Kidney epithelial cell (primary cell): ENCODE data around the gene CEBPB. TPM values are rescaled to one million over a fixed set of nuclear protein-coding genes. Genes with fewer than 3 reads are reported as not detected.

Experiments
- DNase-seq: peaks from one replicate; pipeline ENCODE4 v3.0.0-alpha.2; 2010; ENCODE audit warnings: low read depth
- H3K27me3 ChIP-seq: 2 replicates; pipeline ENCODE4 v1.6.0; 2011; ENCODE audit warnings: low read length; ENCODE audit not compliant: control insufficient read depth, insufficient read depth
- H3K36me3 ChIP-seq: 2 replicates; pipeline ENCODE4 v1.5.1; 2011; ENCODE audit warnings: low read length; ENCODE audit not compliant: control insufficient read depth, insufficient read depth
- H3K4me3 ChIP-seq: 2 replicates; pipeline ENCODE4 v1.5.1; 2011; ENCODE audit warnings: low read depth, mild to moderate bottlenecking, control low read depth, low read length
- total RNA-seq: library from RNA; depleted of rRNA; stranded (reverse); fragments of >200 nt; gene quantifications from 2 replicates; pipeline ENCODE4 v1.2.3, GENCODE V29; 2015
- TF ChIP-seq, protein P1 (sequence below): IDR thresholded peaks from 2 replicates; pipeline ENCODE4 v1.5.1; 2011; ENCODE audit warnings: mild to moderate bottlenecking, moderate library complexity, low read length, control low read depth, inconsistent platforms; ENCODE audit not compliant: insufficient read depth, poor library complexity, severe bottlenecking

Gene CEBPB
- total RNA-seq, 1 donor from 2014 or later = 105 TPM

- DNase-seq = no peak
- Histone ChIP-seq H3K27me3 (no peaks in the 10 kb centered on the region), H3K4me3 (no peak overlapping the region), H3K36me3 (no peaks in the 10 kb centered on the region)
- TF ChIP-seq, protein P1, sequence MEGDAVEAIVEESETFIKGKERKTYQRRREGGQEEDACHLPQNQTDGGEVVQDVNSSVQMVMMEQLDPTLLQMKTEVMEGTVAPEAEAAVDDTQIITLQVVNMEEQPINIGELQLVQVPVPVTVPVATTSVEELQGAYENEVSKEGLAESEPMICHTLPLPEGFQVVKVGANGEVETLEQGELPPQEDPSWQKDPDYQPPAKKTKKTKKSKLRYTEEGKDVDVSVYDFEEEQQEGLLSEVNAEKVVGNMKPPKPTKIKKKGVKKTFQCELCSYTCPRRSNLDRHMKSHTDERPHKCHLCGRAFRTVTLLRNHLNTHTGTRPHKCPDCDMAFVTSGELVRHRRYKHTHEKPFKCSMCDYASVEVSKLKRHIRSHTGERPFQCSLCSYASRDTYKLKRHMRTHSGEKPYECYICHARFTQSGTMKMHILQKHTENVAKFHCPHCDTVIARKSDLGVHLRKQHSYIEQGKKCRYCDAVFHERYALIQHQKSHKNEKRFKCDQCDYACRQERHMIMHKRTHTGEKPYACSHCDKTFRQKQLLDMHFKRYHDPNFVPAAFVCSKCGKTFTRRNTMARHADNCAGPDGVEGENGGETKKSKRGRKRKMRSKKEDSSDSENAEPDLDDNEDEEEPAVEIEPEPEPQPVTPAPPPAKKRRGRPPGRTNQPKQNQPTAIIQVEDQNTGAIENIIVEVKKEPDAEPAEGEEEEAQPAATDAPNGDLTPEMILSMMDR = no peak
Measured at GRCh38 chr20:50237349-50237748, 46.7 kb downstream of the CEBPB start.

DNA sequence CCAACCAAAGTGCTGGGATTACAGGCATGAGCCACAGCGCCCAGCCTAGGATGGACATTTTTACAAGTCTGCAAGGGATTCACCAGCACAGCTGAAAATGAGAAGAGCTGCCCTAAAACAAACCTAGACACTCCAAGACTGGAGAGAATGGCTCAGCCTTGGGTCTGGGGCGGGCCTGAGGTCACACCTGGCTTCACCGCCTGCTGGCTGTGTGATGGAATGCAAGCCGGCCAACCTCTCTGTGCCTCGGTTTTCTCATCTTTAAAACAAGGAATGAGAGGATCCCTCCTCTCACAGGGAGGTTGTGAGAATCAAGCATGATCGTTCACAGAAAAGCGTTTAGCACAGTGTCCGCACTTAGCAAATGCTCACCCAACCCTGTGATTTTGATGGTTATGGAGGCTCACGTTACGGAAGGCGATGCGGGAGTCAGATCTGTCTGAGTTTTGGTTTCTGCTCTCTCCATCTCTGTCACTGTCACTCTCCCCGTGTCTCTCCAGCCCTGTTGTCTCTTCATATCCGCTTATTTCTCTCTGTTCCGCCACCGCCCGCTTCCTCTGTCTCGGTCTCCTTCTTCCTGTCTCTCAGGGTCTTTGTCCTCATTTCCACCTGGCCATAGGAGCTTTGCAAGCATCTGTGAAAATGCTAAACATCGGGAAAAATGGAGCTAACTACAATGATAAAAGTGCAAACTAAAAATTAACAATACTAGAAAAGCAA is 47.6 kb downstream of the CEBPB start:
- no peaks in the 10 kb centered on the region for H3K36me3 ChIP-seq
- TF ChIP-seq, protein P1 = no peak
- no peaks in the 10 kb centered on the region for H3K27me3 ChIP-seq
- no peak for DNase-seq
- H3K4me3 ChIP-seq = no peak overlapping the region

DNA sequence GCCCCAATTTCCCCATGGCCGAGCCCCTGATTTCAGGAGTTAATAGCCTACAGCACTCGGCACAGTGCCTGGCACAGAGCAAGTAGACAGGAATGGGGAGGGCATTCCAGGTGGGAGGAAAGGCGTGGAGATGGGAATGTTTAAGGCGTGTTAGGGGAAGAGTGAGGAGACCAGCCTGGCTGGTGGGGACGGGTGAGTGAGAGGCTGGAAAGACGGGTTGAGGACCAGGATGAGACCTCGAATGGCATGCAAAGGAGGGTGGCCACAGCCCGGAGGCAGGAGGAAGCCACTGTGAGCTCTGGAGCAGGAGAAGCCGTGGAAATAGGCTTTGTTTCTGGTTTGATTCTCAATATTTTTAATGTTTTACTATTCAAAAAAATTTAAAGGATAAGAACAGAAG is 49.5 kb downstream of the CEBPB start:
- DNase-seq = no peak
- Histone ChIP-seq H3K27me3 (no peaks in the 10 kb centered on the region), H3K36me3 (no peaks in the 10 kb centered on the region), H3K4me3 (no peak overlapping the region)
- TF ChIP-seq, protein P1 = no peak

DNA sequence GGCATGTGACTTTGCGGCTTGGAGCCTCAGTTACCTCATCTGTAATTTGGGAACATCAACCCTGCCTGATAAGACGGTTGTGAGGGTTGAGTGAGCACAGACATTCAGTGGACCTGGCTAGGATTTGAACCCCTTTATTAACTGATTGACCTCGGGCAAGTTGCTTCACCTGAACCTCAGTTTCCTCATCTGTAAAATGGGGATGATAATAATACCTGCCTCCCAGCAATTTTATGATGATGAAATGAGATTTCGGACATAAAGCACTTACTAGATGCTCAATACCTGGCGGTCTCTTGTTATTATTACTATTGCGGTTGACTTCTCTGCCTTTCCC is 51.5 kb downstream of the CEBPB start:
- TF ChIP-seq, protein P1 = no peak
- Histone ChIP-seq H3K4me3 (no peak overlapping the region), H3K27me3 (no peaks in the 10 kb centered on the region), H3K36me3 (no peaks in the 10 kb centered on the region)
- no peak for DNase-seq

Other genes with a start within 250 kb of the CEBPB start
- 1.0 TPM in 1 of 2 replicates, not detected in the other for gene SNAI1, start 207.8 kb upstream of the CEBPB start, total RNA-seq
- gene UBE2V1, start 77.7 kb upstream of the CEBPB start, total RNA-seq = 62.0 and 62.5 TPM in 2 replicates
- gene PEDS1, start 37.1 kb upstream of the CEBPB start, total RNA-seq = 52.1 and 57.9 TPM in 2 replicates